SK-N-SH treated with all-trans-retinoic acid at 6 μM for 48 hours (cell line): ENCODE results near the gene LPP.

Source experiments
- ATAC-seq: fragments of 200-7000 bp; cut with Tn5 transposase; 3 replicates; pipeline ENCODE4 v1.9.1; 2020; ENCODE audit warnings: mild to moderate bottlenecking, moderate library complexity
- ARNTL ChIP-seq: fragments of 450-650 bp; formaldehyde crosslinking; IDR thresholded peaks from 2 replicates; pipeline ENCODE4 v1.5.0; 2020; ENCODE audit warnings: low read depth, mild to moderate bottlenecking, moderate library complexity, borderline replicate concordance
- BACH2 ChIP-seq: fragments of 250-450 bp; sonication (Bioruptor Pico); IDR thresholded peaks from 2 replicates; pipeline ENCODE4 v1.9.0; 2021; ENCODE audit warnings: mild to moderate bottlenecking, borderline replicate concordance
- CREB5 ChIP-seq: fragments of 250-450 bp; sonication (Bioruptor Pico); IDR thresholded peaks from 2 replicates; pipeline ENCODE4 v1.5.1; 2020; ENCODE audit warnings: low read depth, mild to moderate bottlenecking, moderate library complexity
- CSDC2 ChIP-seq: fragments of 250-450 bp; sonication (Bioruptor Pico); IDR thresholded peaks from 2 replicates; pipeline ENCODE4 v1.5.0; 2020; ENCODE audit warnings: mild to moderate bottlenecking, moderate library complexity
- CSRNP3 ChIP-seq: fragments of 250-450 bp; sonication (Bioruptor Pico); IDR thresholded peaks from 2 replicates; pipeline ENCODE4 v1.5.1; 2021; ENCODE audit warnings: mild to moderate bottlenecking, moderate library complexity
- ESRRG ChIP-seq: fragments of 250-450 bp; sonication (Bioruptor Pico); IDR thresholded peaks from 2 replicates; pipeline ENCODE4 v1.6.1; 2021; ENCODE audit warnings: mild to moderate bottlenecking
- GLIS3 ChIP-seq: fragments of 250-450 bp; sonication (Bioruptor Pico); IDR thresholded peaks from 2 replicates; pipeline ENCODE4 v1.5.0; 2020; ENCODE audit warnings: mild to moderate bottlenecking, moderate library complexity
- ISL1 ChIP-seq: fragments of 250-450 bp; sonication (Bioruptor Pico); IDR thresholded peaks from 2 replicates; pipeline ENCODE4 v2.1.2; 2022; ENCODE audit warnings: mild to moderate bottlenecking, moderate library complexity
- OSR1 ChIP-seq: fragments of 250-450 bp; sonication (Bioruptor Pico); IDR thresholded peaks from 2 replicates; pipeline ENCODE4 v1.8.0; 2022; ENCODE audit warnings: moderate library complexity, mild to moderate bottlenecking, inconsistent platforms
- PATZ1 ChIP-seq: fragments of 250-450 bp; sonication (Bioruptor Pico); IDR thresholded peaks from 2 replicates; pipeline ENCODE4 v1.8.0; 2020; ENCODE audit warnings: mild to moderate bottlenecking, moderate library complexity, borderline replicate concordance
- PPARA ChIP-seq: fragments of 250-450 bp; sonication (Bioruptor Pico); IDR thresholded peaks from 2 replicates; pipeline ENCODE4 v1.5.0; 2020; ENCODE audit warnings: mild to moderate bottlenecking, borderline replicate concordance
- RARB ChIP-seq: fragments of 250-450 bp; sonication (Bioruptor Pico); IDR thresholded peaks from 2 replicates; pipeline ENCODE4 v1.8.0; 2021; ENCODE audit warnings: mild to moderate bottlenecking, moderate library complexity
- SNAI2 ChIP-seq: fragments of 250-450 bp; sonication (Bioruptor Pico); IDR thresholded peaks from 2 replicates; pipeline ENCODE4 v1.5.0; 2020; ENCODE audit warnings: mild to moderate bottlenecking, moderate library complexity
- TCF4 ChIP-seq: fragments of 250-450 bp; sonication (Bioruptor Pico); IDR thresholded peaks from 2 replicates; pipeline ENCODE4 v1.8.0; 2021; ENCODE audit warnings: mild to moderate bottlenecking, moderate library complexity, borderline replicate concordance
- TOX ChIP-seq: fragments of 250-450 bp; sonication (Bioruptor Pico); IDR thresholded peaks from 2 replicates; pipeline ENCODE4 v1.8.0; 2021; ENCODE audit warnings: mild to moderate bottlenecking, moderate library complexity, borderline replicate concordance
- ZC3H10 ChIP-seq: fragments of 250-450 bp; sonication (Bioruptor Pico); IDR thresholded peaks from 2 replicates; pipeline ENCODE4 v1.5.1; 2021; ENCODE audit warnings: mild to moderate bottlenecking, moderate library complexity
- ZFP3 ChIP-seq: fragments of 250-450 bp; sonication (Bioruptor Pico); IDR thresholded peaks from 2 replicates; pipeline ENCODE4 v1.5.0; 2020; ENCODE audit warnings: mild to moderate bottlenecking, moderate library complexity
- ZFP30 ChIP-seq: fragments of 450-650 bp; formaldehyde crosslinking; IDR thresholded peaks from 2 replicates; pipeline ENCODE4 v1.5.0; 2022; ENCODE audit warnings: mild to moderate bottlenecking, moderate library complexity
- ZNF565 ChIP-seq: fragments of 450-650 bp; formaldehyde crosslinking; conservative IDR thresholded peaks from 2 replicates; pipeline ENCODE4 v1.5.0; 2020; ENCODE audit warnings: low read depth, mild to moderate bottlenecking, moderate library complexity
- ZNF70 ChIP-seq: fragments of 450-650 bp; formaldehyde crosslinking; IDR thresholded peaks from 2 replicates; pipeline ENCODE4 v1.5.0; 2020; ENCODE audit warnings: mild to moderate bottlenecking, moderate library complexity
- ZNF8 ChIP-seq: fragments of 450-650 bp; formaldehyde crosslinking; IDR thresholded peaks from 2 replicates; pipeline ENCODE4 v1.5.0; 2020; ENCODE audit warnings: mild to moderate bottlenecking, moderate library complexity

The LPP gene

GRCh38 chr3:188157407-188157806 lies 3.5 kb downstream of the LPP start (continued):
- TF ChIP-seq PATZ1 (CRISPR knock-in tag) = no peak
- TF ChIP-seq ISL1 = no peak
- TF ChIP-seq TOX (CRISPR knock-in tag) = no peak
- TF ChIP-seq ZNF565 (CRISPR knock-in tag) = no peak
- no peak for TF ChIP-seq BACH2 (CRISPR knock-in tag)
- TF ChIP-seq ZFP3 = no peak
- no peak for TF ChIP-seq ZC3H10 (CRISPR knock-in tag)
- TF ChIP-seq ZNF8 (CRISPR knock-in tag) = no peak
- TF ChIP-seq CSDC2 (CRISPR knock-in tag) = no peak
- no peak for TF ChIP-seq ARNTL
- no peak for TF ChIP-seq SNAI2
- no peak for TF ChIP-seq GLIS3
- no peak for TF ChIP-seq OSR1 (CRISPR knock-in tag)
- TF ChIP-seq ZNF70 (CRISPR knock-in tag) = no peak
- TF ChIP-seq, all 23 proteins: peak for 0

DNA sequence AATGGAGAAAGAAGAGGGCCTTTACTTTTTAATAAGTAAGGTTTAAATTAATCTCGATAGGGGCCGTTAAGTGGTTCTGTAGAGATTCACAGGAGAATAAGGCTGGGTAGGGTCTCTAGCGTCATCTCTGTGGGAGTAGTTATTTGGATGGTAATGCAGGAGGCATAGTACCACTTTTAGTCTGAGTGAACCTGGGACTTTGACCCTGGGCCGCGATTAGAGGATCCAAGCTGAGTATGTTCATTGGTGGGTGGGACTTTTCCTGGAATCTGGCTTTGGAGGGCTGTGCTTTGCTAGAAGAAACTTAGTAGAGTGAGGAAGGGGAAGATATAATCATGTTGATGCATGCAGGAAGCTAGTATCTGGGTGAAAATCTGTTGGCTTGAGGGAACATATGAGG lies 4.0 kb downstream of the LPP start:
- ATAC-seq = no peak
- TF ChIP-seq CREB5 = no peak
- no peak for TF ChIP-seq PPARA (CRISPR knock-in tag)

DNA sequence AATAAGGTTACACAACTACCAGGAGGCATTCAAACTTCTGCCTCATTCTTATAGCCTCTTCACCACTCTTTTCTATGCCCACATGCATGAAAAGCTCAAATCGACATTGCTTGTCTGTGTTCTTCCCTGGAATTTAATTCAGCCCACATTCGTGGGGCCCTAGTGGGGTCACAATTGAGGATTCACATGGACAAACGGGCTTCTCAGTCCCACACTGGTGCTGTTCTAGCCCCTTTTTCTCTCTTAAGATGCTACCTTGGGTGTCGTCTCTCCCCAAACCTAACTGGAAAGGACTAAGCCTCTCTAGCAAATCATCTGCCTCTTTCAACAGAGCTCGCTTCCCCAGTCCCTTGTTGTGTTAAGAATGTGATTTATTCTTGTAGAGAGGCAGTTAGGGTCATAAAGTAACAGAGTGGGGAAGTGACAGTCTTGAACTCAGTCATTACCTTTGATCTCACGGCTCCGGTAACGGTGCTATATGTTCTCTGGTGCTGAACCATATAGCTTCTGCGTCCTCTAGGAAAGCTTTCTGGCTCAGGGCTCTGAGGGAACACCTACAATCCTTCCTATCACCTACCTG lies 4.9 kb downstream of the LPP start:
- TF ChIP-seq ESRRG (CRISPR knock-in tag) (no peak), GLIS3 (no peak), CSRNP3 (CRISPR knock-in tag) (no peak), ZNF8 (CRISPR knock-in tag) (no peak), ZNF70 (CRISPR knock-in tag) (no peak), PPARA (CRISPR knock-in tag) (no peak), CREB5 (no peak), SNAI2 (no peak), ZC3H10 (CRISPR knock-in tag) (no peak), ZNF565 (CRISPR knock-in tag) (no peak), PATZ1 (CRISPR knock-in tag) (no peak), ZFP30 (CRISPR knock-in tag) (no peak), RARB (no peak), TCF4 (no peak), OSR1 (CRISPR knock-in tag) (no peak), TOX (CRISPR knock-in tag) (no peak), BACH2 (CRISPR knock-in tag) (no peak), ISL1 (no peak)
- ATAC-seq = no peak

DNA sequence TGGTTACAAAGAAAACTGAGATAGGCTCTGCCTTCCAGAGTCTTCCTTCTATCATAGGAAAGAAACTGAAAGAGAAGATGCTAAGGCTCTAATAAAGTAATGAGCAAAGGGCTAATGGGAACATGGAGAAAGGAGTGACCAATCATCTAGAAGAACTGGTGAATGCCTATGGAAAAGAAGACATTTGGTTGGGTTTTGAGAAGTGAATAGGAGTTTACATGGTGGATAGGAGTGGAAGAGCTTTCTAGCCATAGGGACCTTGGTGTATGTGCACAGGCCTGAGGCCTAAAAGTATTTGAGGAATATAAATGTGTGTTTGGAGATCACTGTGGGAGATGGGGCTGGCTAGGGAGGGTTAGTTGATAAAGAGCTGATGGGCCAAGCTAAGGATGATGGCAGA lies 6.8 kb downstream of the LPP start:
- TF ChIP-seq ZFP3 = peak; percentile 89
- TF ChIP-seq GLIS3 = no peak
- no peak for TF ChIP-seq RARB
- TF ChIP-seq PATZ1 (CRISPR knock-in tag) = no peak
- TF ChIP-seq, all 23 proteins: peak for 1
- ATAC-seq = no peak
